GM18505 (cell line): Measurements from ENCODE around the gene P2RY4.
"Not testable (repeated sequence)": the region's sequence is repeated elsewhere in the genome, so short reads cannot be mapped to it uniquely, and the experiment has no call there.

Experiments used
- ATAC-seq: cut with Tn5 transposase; IDR thresholded peaks from one replicate; pipeline ENCODE4 v1.9.1; 2021; ENCODE audit not compliant: unreplicated experiment
- POLR2A ChIP-seq: IDR thresholded peaks from 4 replicates; pipeline ENCODE4 v1.6.1; 2011; ENCODE audit warnings: borderline replicate concordance; ENCODE audit not compliant: insufficient read depth, insufficient read length; ENCODE audit errors: extremely low read depth

The P2RY4 gene

GRCh38 chrX:70257423-70258288 is 2.3 kb downstream of the P2RY4 start:
- no peak for TF ChIP-seq POLR2A
- no peak for ATAC-seq

- TF ChIP-seq POLR2A = no peak
- no peak for ATAC-seq
Measured at GRCh38 chrX:70255452-70255851, 4.6 kb downstream of the P2RY4 start.

- no peak for TF ChIP-seq POLR2A
- no peak for ATAC-seq
Measured at GRCh38 chrX:70254909-70255308, 5.1 kb downstream of the P2RY4 start.

GRCh38 chrX:70254063-70254400 is 6.0 kb downstream of the P2RY4 start:
- ATAC-seq = no peak
- TF ChIP-seq POLR2A = no peak

GRCh38 chrX:70253377-70254062 is 6.5 kb downstream of the P2RY4 start:
- ATAC-seq = no peak
- TF ChIP-seq POLR2A = no peak

- ATAC-seq = no peak
Measured at GRCh38 chrX:70252491-70252890, 7.5 kb downstream of the P2RY4 start.

GRCh38 chrX:70247252-70247651 is 12.8 kb downstream of the P2RY4 start:
- TF ChIP-seq POLR2A = no peak
- ATAC-seq = no peak

More at GRCh38 chrX:70252491-70252890, 7.5 kb downstream of the P2RY4 start:
- no peak for TF ChIP-seq POLR2A

- no peak for ATAC-seq
- no peak for TF ChIP-seq POLR2A
Measured at GRCh38 chrX:70244881-70245280, 15.1 kb downstream of the P2RY4 start.

- not testable (repeated sequence) for ATAC-seq
Measured at GRCh38 chrX:70243601-70244000, 16.4 kb downstream of the P2RY4 start.

- TF ChIP-seq POLR2A = no peak
- no peak for ATAC-seq
Measured at GRCh38 chrX:70241501-70241900, 18.5 kb downstream of the P2RY4 start.

GRCh38 chrX:70240751-70241150 is 19.3 kb downstream of the P2RY4 start:
- no peak for ATAC-seq
- TF ChIP-seq POLR2A = no peak

- ATAC-seq = no peak
- TF ChIP-seq POLR2A = no peak
Measured at GRCh38 chrX:70234355-70234754, 25.6 kb downstream of the P2RY4 start, which contains the start of gene AWAT1. TSS of gene AWAT1 (plus strand) at chrX:70234655. CDS start at chrX:70234696, 41 bp downstream.

- no peak for TF ChIP-seq POLR2A
- ATAC-seq = no peak
Measured at GRCh38 chrX:70231666-70232065, 28.3 kb downstream of the P2RY4 start.

GRCh38 chrX:70226687-70227086 is 33.3 kb downstream of the P2RY4 start:
- no peak for TF ChIP-seq POLR2A

More at GRCh38 chrX:70226687-70227086, 33.3 kb downstream of the P2RY4 start:
- ATAC-seq = no peak
